ENCODE data around the gene EGFR.

- TF ChIP-seq EZH2 (IDR thresholded peaks at IDR 0.05; ENCODE audit: low read length, missing control alignments) (no peak), CTCF (conservative IDR thresholded peaks at IDR 0.05 in 1 of 2, IDR thresholded peaks at IDR 0.05 in 1 of 2; ENCODE audit: low read depth in 1 of 2, low read length in 2 of 2) (no peak)
Observed at GRCh38 chr7:55004579-55004978, 14.2 kb upstream of the EGFR start.

Measured in fibroblast of lung (primary cell).